ENCODE results near the gene ADAMTS13. TPM values are rescaled to one million over a fixed set of nuclear protein-coding genes. Genes with fewer than 3 reads are reported as not detected.

Gene ADAMTS13
- 1.4 and 2.5 TPM in 2 replicates for total RNA-seq
- 1.5 and 1.8 TPM in 2 replicates for polyA plus RNA-seq
- 0.35 and 0.68 TPM in 2 replicates for polyA plus RNA-seq (2011; cell fraction: cytosol; rRNA removed)
- polyA plus RNA-seq (2011; cell fraction: nucleus; rRNA removed) = 6.8 and 7.8 TPM in 2 replicates
- 1.6 and 2.4 TPM in 2 replicates for polyA plus RNA-seq (2012)
- polyA minus RNA-seq = 0.44 and 0.98 TPM in 2 replicates
- polyA minus RNA-seq (2011; cell fraction: cytosol; rRNA and poly(A)+ RNA removed) = 0.61 TPM
- 0.96 and 1.6 TPM in 2 replicates for polyA minus RNA-seq (2011; cell fraction: nucleus; rRNA and poly(A)+ RNA removed)
- Bru-seq, nascent RNA = percentile 22 among the genes with signal in this experiment
- percentile 20 among the genes with signal in this experiment for BruChase-seq, experiment 1, labeled RNA remaining after a 6-hour chase
- BruChase-seq, experiment 2, labeled RNA remaining after a 2-hour chase = percentile 17 among the genes with signal in this experiment
- long read RNA-seq, partial matches to known transcripts = 0 of 2 reads
- long read RNA-seq, other reads (novel, unspliced or antisense) = 2 of 2 reads

DNA sequence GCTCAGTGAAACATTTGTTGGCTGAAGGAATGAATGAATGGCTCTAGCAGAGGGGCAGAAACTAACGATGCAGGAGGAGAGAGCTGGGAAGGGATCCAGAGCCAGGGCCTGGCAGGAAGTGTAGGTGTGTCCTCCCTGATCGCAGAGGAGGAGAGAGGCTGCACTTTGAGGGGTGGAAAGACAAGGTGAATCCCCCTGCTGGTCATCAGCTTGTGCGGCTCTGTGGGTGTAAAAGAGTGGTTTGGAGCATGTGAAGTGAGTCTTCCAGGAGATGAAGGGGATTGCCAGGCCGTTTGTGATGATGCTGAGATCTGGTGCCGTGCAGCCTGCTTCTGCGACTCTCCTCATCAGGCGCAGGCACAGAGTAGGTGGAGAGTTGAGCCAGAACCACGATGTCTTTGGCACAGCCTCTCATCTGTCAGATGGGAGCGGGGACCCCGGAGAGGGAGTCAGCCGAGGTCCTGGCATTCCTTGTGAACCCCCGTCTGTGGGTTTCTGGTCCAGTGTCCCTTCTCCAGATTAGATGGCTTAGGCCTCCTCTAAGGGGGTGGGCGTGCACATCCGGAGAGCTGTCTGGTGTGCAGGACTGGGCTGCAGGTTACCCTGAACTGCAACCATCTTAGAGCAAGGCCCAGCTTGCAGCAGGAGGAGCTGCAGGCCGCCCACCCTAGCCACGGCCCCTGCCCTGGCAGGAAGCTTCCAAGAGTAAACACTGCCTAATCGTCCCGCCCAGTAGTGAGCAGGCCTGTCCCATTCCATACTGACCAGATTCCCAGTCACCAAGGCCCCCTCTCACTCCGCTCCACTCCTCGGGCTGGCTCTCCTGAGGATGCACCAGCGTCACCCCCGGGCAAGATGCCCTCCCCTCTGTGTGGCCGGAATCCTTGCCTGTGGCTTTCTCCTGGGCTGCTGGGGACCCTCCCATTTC, at the start of gene ADAMTS13:
ADAMTS13 (plus strand) TSS at position 753 of the 928 bp plus-strand sequence; CDS start at position 830, 77 bp downstream.
- H2AFZ ChIP-seq (ENCODE audit: low read depth, low read length) = no peak within 1 kb of the TSS
- H3K9me3 ChIP-seq (replicated peaks; ENCODE audit: control insufficient read depth, insufficient read depth, low read length) = no peaks in the 10 kb centered on the region
- peaks cover 3% of the 10 kb centered on the region for H3K4me1 ChIP-seq (ENCODE audit: control insufficient read depth, extremely low read depth, insufficient read depth, low read length)
- H3K9ac ChIP-seq (replicated peaks; ENCODE audit: extremely low read depth, insufficient read depth, low read length) = no peak within 1 kb of the TSS
- no peak within 1 kb of the TSS for H3K27ac ChIP-seq (ENCODE audit: insufficient read depth, low read depth, low read length)
- no peak within 1 kb of the TSS for H3K4me3 ChIP-seq (replicated peaks in 1 of 3; ENCODE audit: insufficient read depth in 1 of 3, low read depth in 1 of 3, low read length in 3 of 3)
- FAIRE-seq (no peak), DNase-seq (ENCODE audit: low read depth, low spot score) (no peak)
- H3K27me3 ChIP-seq (ENCODE audit: control insufficient read depth in 2 of 2, insufficient read depth in 2 of 2, low read length in 2 of 2) = peaks cover 0 to 1% of the 10 kb centered on the region in 2 experiments
- no peaks in the 10 kb centered on the region for H3K36me3 ChIP-seq (ENCODE audit: control insufficient read depth in 2 of 2, extremely low read depth in 1 of 2, insufficient read depth in 2 of 2, low read length in 2 of 2)
- intact Hi-C loops (cut with micrococcal nuclease) = no loop called here
- no peak within 1 kb of the TSS for H3K4me2 ChIP-seq (ENCODE audit: insufficient read depth, low read length)
- dilution Hi-C loops (cut with MboI; ENCODE audit: extremely low pct_ligation_motif_present, low sequenced_read_pairs) = no loop called here
- TF ChIP-seq, protein P1, sequence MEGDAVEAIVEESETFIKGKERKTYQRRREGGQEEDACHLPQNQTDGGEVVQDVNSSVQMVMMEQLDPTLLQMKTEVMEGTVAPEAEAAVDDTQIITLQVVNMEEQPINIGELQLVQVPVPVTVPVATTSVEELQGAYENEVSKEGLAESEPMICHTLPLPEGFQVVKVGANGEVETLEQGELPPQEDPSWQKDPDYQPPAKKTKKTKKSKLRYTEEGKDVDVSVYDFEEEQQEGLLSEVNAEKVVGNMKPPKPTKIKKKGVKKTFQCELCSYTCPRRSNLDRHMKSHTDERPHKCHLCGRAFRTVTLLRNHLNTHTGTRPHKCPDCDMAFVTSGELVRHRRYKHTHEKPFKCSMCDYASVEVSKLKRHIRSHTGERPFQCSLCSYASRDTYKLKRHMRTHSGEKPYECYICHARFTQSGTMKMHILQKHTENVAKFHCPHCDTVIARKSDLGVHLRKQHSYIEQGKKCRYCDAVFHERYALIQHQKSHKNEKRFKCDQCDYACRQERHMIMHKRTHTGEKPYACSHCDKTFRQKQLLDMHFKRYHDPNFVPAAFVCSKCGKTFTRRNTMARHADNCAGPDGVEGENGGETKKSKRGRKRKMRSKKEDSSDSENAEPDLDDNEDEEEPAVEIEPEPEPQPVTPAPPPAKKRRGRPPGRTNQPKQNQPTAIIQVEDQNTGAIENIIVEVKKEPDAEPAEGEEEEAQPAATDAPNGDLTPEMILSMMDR (IDR thresholded peaks at IDR 0.05; ENCODE audit: extremely low read depth in 1 of 2, insufficient read depth in 1 of 2, low read depth in 1 of 2, low read length in 2 of 2) = no peak
- no peak for TF ChIP-seq POLR2AphosphoS5 (IDR thresholded peaks at IDR 0.05; ENCODE audit: insufficient read depth, low read depth, low read length)
- BruUV-seq (replicated peaks) = no TSS peak
- H4K20me1 ChIP-seq (replicated peaks; ENCODE audit: control insufficient read depth, extremely low read depth, insufficient read depth, low read length) = no peaks in the 10 kb centered on the region
- H3K79me2 ChIP-seq (ENCODE audit: control insufficient read depth, insufficient read depth, low read length) = peaks cover 9% of the 10 kb centered on the region
- H3K9me1 ChIP-seq (replicated peaks; ENCODE audit: control insufficient read depth, extremely low read depth, insufficient read depth, low read length) = no peaks in the 10 kb centered on the region
- ChIA-PET POLR2A (no interaction called here), CTCF (interaction anchor here (1.0 kb wide), 1 partner anchor 9 kb away, joined by 3 read pairs; no protein-coding TSS in a partner anchor)

All from endothelial cell of umbilical vein (primary cell).